H1 (cell line): ENCODE results near the gene BCO2. TPM values are rescaled to one million over a fixed set of nuclear protein-coding genes. Genes with fewer than 3 reads are reported as not detected.

Experiments used
- CTCF ChIA-PET: fragments of 300-600 bp; sonication (Branson Sonifier 250); formaldehyde crosslinking; loops from one replicate; lab custom pipeline; 2021; ENCODE audit not compliant: partially characterized antibody; lab: Charles Lee
- POLR2A ChIA-PET: fragments of 300-600 bp; sonication (Branson Sonifier 250); formaldehyde crosslinking; loops from one replicate; lab custom pipeline; 2021; ENCODE audit warnings: inconsistent platforms; ENCODE audit not compliant: partially characterized antibody; lab: Charles Lee
- DNase-seq, 2 experiments: peaks; one replicate each; pipeline versions ENCODE4 v3.0.0 to v3.0.0-alpha.2; 2010 to 2022; ENCODE audit warnings: low spot score in 2 of 2, low read depth in 1 of 2, mixed read lengths in 1 of 2
- FAIRE-seq: peaks from 2 replicates; lab custom pipeline; 2011; peaks lifted over from hg19 to GRCh38; lab: Jason Lieb, UNC
- H2AFZ ChIP-seq: 2 replicates; pipeline ENCODE4 v1.8.1; 2012; ENCODE audit warnings: low read length, inconsistent platforms
- H2AK5ac ChIP-seq: 2 replicates; pipeline ENCODE4 v1.6.1; 2013; ENCODE audit warnings: low read depth, low read length
- H2BK120ac ChIP-seq: replicated peaks from 2 replicates; pipeline ENCODE3; 2013; ENCODE audit warnings: low read depth, low read length, inconsistent platforms
- H2BK12ac ChIP-seq: 2 replicates; pipeline ENCODE4 v1.6.1; 2013; ENCODE audit warnings: low read depth, low read length
- H2BK15ac ChIP-seq: 2 replicates; pipeline ENCODE4 v1.6.1; 2013; ENCODE audit warnings: low read length
- H2BK20ac ChIP-seq: 2 replicates; pipeline ENCODE4 v1.6.1; 2013; ENCODE audit warnings: low read length
- H2BK5ac ChIP-seq: 2 replicates; pipeline ENCODE4 v1.6.1; 2013; ENCODE audit warnings: low read depth, low read length
- H3K14ac ChIP-seq: 2 replicates; pipeline ENCODE4 v1.6.1; 2013; ENCODE audit warnings: inconsistent platforms; ENCODE audit not compliant: insufficient read length
- H3K18ac ChIP-seq: 2 replicates; pipeline ENCODE4 v1.6.1; 2013; ENCODE audit warnings: low read length; ENCODE audit errors: extremely low read depth
- H3K23ac ChIP-seq: 2 replicates; pipeline ENCODE4 v1.6.1; 2013; ENCODE audit warnings: inconsistent platforms; ENCODE audit not compliant: insufficient read length
- H3K23me2 ChIP-seq: 2 replicates; pipeline ENCODE4 v1.6.1; 2013; ENCODE audit warnings: low read depth, low read length
- H3K27ac ChIP-seq: 2 replicates; pipeline ENCODE4 v1.6.1; 2011; ENCODE audit warnings: low read depth, low read length, inconsistent platforms
- H3K27me3 ChIP-seq, 4 experiments: replicated peaks in 1 of 4; 1 replicate in 1 of 4; 2 replicates in 3 of 4; pipeline versions ENCODE4 v1.6.1 to v1.8.1; 2011 to 2013; ENCODE audit warnings: low read length in 3 of 4, mild to moderate bottlenecking in 3 of 4, inconsistent platforms in 2 of 4, mixed read lengths in 2 of 4, moderate library complexity in 1 of 4; ENCODE audit not compliant: control insufficient read depth in 3 of 4, insufficient read depth in 3 of 4; ENCODE audit errors: extremely low read depth in 1 of 4
- H3K36me3 ChIP-seq, 4 experiments: 2 replicates each; pipeline versions ENCODE4 v1.6.1 to v1.8.1; 2011 to 2013; ENCODE audit warnings: mild to moderate bottlenecking in 4 of 4, low read length in 3 of 4, moderate library complexity in 2 of 4, control low read depth in 1 of 4, inconsistent platforms in 1 of 4; ENCODE audit not compliant: insufficient read depth in 4 of 4, control insufficient read depth in 2 of 4
- H3K4ac ChIP-seq: replicated peaks from 2 replicates; pipeline ENCODE3; 2013; ENCODE audit warnings: low read length, low read depth, mixed read lengths, inconsistent platforms; ENCODE audit not compliant: insufficient read length
- H3K4me1 ChIP-seq, 4 experiments: replicated peaks in 1 of 4; 1 replicate in 1 of 4; 2 replicates in 3 of 4; pipeline versions ENCODE4 v1.6.1 to v1.8.1; 2011 to 2013; ENCODE audit warnings: low read length in 3 of 4, inconsistent platforms in 2 of 4, mixed read lengths in 1 of 4; ENCODE audit not compliant: insufficient read depth in 4 of 4, control insufficient read depth in 3 of 4
- H3K4me2 ChIP-seq, 2 experiments: 2 replicates each; pipeline versions ENCODE4 v1.6.1 to v1.8.1; 2011 to 2013; ENCODE audit warnings: low read depth in 2 of 2, low read length in 2 of 2, control low read depth in 1 of 2, inconsistent platforms in 1 of 2, mild to moderate bottlenecking in 1 of 2; ENCODE audit not compliant: insufficient read depth in 1 of 2
- H3K4me3 ChIP-seq, 4 experiments: fragments of 200-600, 300-600 bp in 1 of 4; sonication (generic), shearing (Covaris generic), sonication (Bioruptor Twin) in 1 of 4; 2 replicates each; pipeline versions ENCODE4 v1.5.1 to v1.8.1; 2011 to 2016; ENCODE audit warnings: low read length in 4 of 4, low read depth in 3 of 4, control low read depth in 2 of 4, inconsistent platforms in 2 of 4, mild to moderate bottlenecking in 2 of 4, mixed read lengths in 1 of 4, moderate library complexity in 1 of 4; ENCODE audit not compliant: insufficient read depth in 2 of 4; ENCODE audit errors: extremely low read depth in 1 of 4
- H3K56ac ChIP-seq: replicated peaks from 2 replicates; pipeline ENCODE3; 2013; ENCODE audit warnings: low read depth, mild to moderate bottlenecking, mixed read lengths, low read length, inconsistent platforms; ENCODE audit not compliant: insufficient read length
- H3K79me1 ChIP-seq: 2 replicates; pipeline ENCODE4 v1.6.1; 2013; ENCODE audit warnings: low read depth, low read length, control low read depth
- H3K79me2 ChIP-seq, 2 experiments: 2 replicates each; pipeline versions ENCODE4 v1.6.1 to v1.8.1; 2012 to 2013; ENCODE audit warnings: low read length in 2 of 2, mild to moderate bottlenecking in 2 of 2, inconsistent platforms in 1 of 2; ENCODE audit not compliant: insufficient read depth in 2 of 2, control insufficient read depth in 1 of 2
- H3K9ac ChIP-seq, 4 experiments: replicated peaks in 1 of 4; 1 replicate in 1 of 4; 2 replicates in 3 of 4; pipeline versions ENCODE4 v1.6.1 to v1.8.1; 2011 to 2013; ENCODE audit warnings: low read depth in 3 of 4, low read length in 3 of 4, control low read depth in 2 of 4, mild to moderate bottlenecking in 2 of 4, moderate library complexity in 2 of 4, inconsistent platforms in 1 of 4; ENCODE audit errors: extremely low read depth in 1 of 4
- H3K9me3 ChIP-seq, 2 experiments: 2 replicates each; pipeline versions ENCODE4 v1.6.1 to v1.8.1; 2012 to 2013; ENCODE audit warnings: mild to moderate bottlenecking in 2 of 2, moderate library complexity in 2 of 2, control low read depth in 1 of 2, inconsistent platforms in 1 of 2, low read depth in 1 of 2, low read length in 1 of 2, mixed read lengths in 1 of 2; ENCODE audit not compliant: insufficient read depth in 2 of 2
- H4K20me1 ChIP-seq, 2 experiments: replicated peaks in 1 of 2; 2 replicates each; pipeline versions ENCODE3 to v1.8.1; 2011 to 2013; ENCODE audit warnings: inconsistent platforms in 2 of 2, low read length in 2 of 2, mild to moderate bottlenecking in 1 of 2; ENCODE audit not compliant: insufficient read depth in 2 of 2, control insufficient read depth in 1 of 2
- H4K5ac ChIP-seq: 2 replicates; pipeline ENCODE4 v1.6.1; 2013; ENCODE audit warnings: low read length, low read depth, mixed read lengths, inconsistent platforms; ENCODE audit not compliant: insufficient read length
- H4K8ac ChIP-seq: 2 replicates; pipeline ENCODE4 v1.8.0; 2013; ENCODE audit warnings: mild to moderate bottlenecking, moderate library complexity, low read length, inconsistent platforms; ENCODE audit not compliant: insufficient read depth; ENCODE audit errors: extremely low read depth
- H4K91ac ChIP-seq: replicated peaks from 2 replicates; pipeline ENCODE3; 2013; ENCODE audit warnings: low read length, mixed read lengths, inconsistent platforms; ENCODE audit not compliant: insufficient read length
- GABPA ChIP-seq: IDR thresholded peaks from 2 replicates; pipeline ENCODE4 v1.6.1; 2011; ENCODE audit warnings: mild to moderate bottlenecking, low read length, moderate library complexity, borderline replicate concordance; ENCODE audit not compliant: insufficient read depth
- SAP30 ChIP-seq: fragments of 300-600 bp; sonication (generic); IDR thresholded peaks from 2 replicates; pipeline ENCODE4 v1.7.1; 2012; ENCODE audit warnings: low read length, moderate library complexity, mild to moderate bottlenecking, inconsistent platforms; ENCODE audit not compliant: insufficient read depth, insufficient replicate concordance
- WGBS, 2 experiments: shearing (Covaris generic) in 1 of 2; methylation state at CpG; one replicate each; pipeline versions ENCODE4 v1.1.6 to v1.1.7; 2013 to 2015; ENCODE audit warnings: low lambda C conversion rate in 2 of 2, mixed read lengths in 2 of 2, inconsistent platforms in 1 of 2, low coverage in 1 of 2, missing lambda C conversion rate in 1 of 2; ENCODE audit not compliant: insufficient replicate concordance in 2 of 2, insufficient coverage in 1 of 2, insufficient read length in 1 of 2; ENCODE audit errors: extremely low coverage in 1 of 2, missing lambda C conversion rate in 1 of 2; 5-methylcytosine and 5-hydroxymethylcytosine counted together
- polyA plus RNA-seq, 7 experiments: library from polyadenylated mRNA; depleted of rRNA in 3 of 7; stranded (reverse) in 5 of 7; unstranded in 2 of 7; fragments of >200 nt in 5 of 7; fragments of 200-250 nt in 2 of 7; gene quantifications; 1 replicate in 5 of 7; 2 replicates in 1 of 7; 4 replicates in 1 of 7; pipeline versions ENCODE4 v1.2.1 to v1.2.3, GENCODE V29; 2011 to 2013; ENCODE audit warnings: missing spikeins in 2 of 7, mixed read lengths in 2 of 7
- total RNA-seq: library from RNA; stranded (reverse); fragmentation: NEBNext Ultra II Directional; extraction: Animal tissue kit (Norgen Biotek cat#: 25700); gene quantifications from 2 replicates; pipeline ENCODE4 v1.2.1, GENCODE V29; 2021
- TF ChIP-seq, protein P1 (sequence below): IDR thresholded peaks from 2 replicates; pipeline ENCODE4 v1.6.1; 2012; ENCODE audit warnings: inconsistent platforms

BCO2 gene
- total and polyA plus RNA-seq, 2 of the 8 experiments (the other 6 are each of a cell fraction or from before 2014, with no cell fraction given), result 0.42 to 0.82 TPM

DNA sequence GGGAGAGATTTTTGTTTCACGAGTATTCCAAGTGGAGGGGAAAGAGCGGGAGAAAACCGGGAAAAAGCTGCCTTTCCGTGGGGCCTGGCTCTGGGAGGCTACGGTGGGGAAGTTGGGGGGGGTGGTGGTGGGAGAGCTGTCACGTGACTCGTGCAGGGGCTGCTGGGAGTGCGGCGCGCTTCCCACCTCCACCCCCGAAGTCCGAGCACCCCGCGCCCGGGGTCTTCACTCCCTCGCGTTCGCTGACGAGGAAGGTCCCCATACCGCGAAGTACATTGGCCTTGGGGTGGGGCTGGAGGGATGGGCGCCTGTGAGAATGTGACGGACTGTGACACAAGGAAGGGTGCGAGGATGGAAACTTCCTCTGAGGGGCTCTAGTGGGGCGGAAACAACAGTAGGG is 8.2 kb upstream of the BCO2 start, which contains the start of gene TEX12:
TEX12 (plus strand) TSS at position 228 of the 400 bp plus-strand sequence. CDS start 1,897 bp downstream, outside the sequence.
- H3K23ac ChIP-seq, result no peak within 1 kb of the TSS
- H3K27me3 ChIP-seq, result no peaks in the 10 kb centered on the region
- ChIA-PET CTCF (interaction anchor here (0.6 to 1.9 kb wide), 4 partner anchors 8 to 1032 kb away, joined by 3 to 4 read pairs (median 3); partner anchors contain the start of gene BCO2), POLR2A (interaction anchor here (0.9 kb wide), 1 partner anchor 13 kb away, joined by 5 read pairs; no protein-coding TSS in a partner anchor)
- H3K4ac ChIP-seq, result no peak within 1 kb of the TSS
- no peaks in the 10 kb centered on the region for H3K79me1 ChIP-seq
- no peak within 1 kb of the TSS for H3K27ac ChIP-seq
- DNase-seq (no peak), FAIRE-seq (no peak)
- H2BK120ac ChIP-seq, result no peak within 1 kb of the TSS
- H2AK5ac ChIP-seq, result no peak within 1 kb of the TSS
- no peak within 1 kb of the TSS for H3K18ac ChIP-seq
- no peaks in the 10 kb centered on the region for H3K36me3 ChIP-seq
- no peak within 1 kb of the TSS for H2BK5ac ChIP-seq
- peak within 1 kb of the TSS; percentile 82; the same call in 1 of the 2 replicates for H2AFZ ChIP-seq
- no peak within 1 kb of the TSS for H3K56ac ChIP-seq
- H4K20me1 ChIP-seq, result no peaks in the 10 kb centered on the region
- no peak within 1 kb of the TSS for H2BK12ac ChIP-seq
- no peaks in the 10 kb centered on the region; a peak in 2 of 7 replicates for H3K4me1 ChIP-seq
- no peak within 1 kb of the TSS for H2BK20ac ChIP-seq
- H3K4me3 ChIP-seq, result no peak within 1 kb of the TSS
- H3K9ac ChIP-seq, result no peak within 1 kb of the TSS
- H4K5ac ChIP-seq, result no peak within 1 kb of the TSS
- H2BK15ac ChIP-seq, result no peak within 1 kb of the TSS
- H3K14ac ChIP-seq, result no peak within 1 kb of the TSS
- WGBS, 2 experiments, result 88% methylated on average over 11 of the region's 25 CpGs; no CpG with 5 or more reads in 1 of the 2 experiments
- peak within 1 kb of the TSS; percentile 46 for H4K91ac ChIP-seq
- TF ChIP-seq GABPA (no peak), SAP30 (no peak)
- TF ChIP-seq, protein P1, sequence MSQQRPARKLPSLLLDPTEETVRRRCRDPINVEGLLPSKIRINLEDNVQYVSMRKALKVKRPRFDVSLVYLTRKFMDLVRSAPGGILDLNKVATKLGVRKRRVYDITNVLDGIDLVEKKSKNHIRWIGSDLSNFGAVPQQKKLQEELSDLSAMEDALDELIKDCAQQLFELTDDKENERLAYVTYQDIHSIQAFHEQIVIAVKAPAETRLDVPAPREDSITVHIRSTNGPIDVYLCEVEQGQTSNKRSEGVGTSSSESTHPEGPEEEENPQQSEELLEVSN, result 0 out of 2 replicates have a peak, but pooled peaks have one; percentile 42
- H3K4me2 ChIP-seq, result no peak within 1 kb of the TSS
- peak within 1 kb of the TSS; percentile 73 for H4K8ac ChIP-seq
- H3K23me2 ChIP-seq, result no peaks in the 10 kb centered on the region
- H3K79me2 ChIP-seq, result no peaks in the 10 kb centered on the region
- no peaks in the 10 kb centered on the region for H3K9me3 ChIP-seq
